ENCODE measurements around the gene ACSS3. TPM values are rescaled to one million over a fixed set of nuclear protein-coding genes. Genes with fewer than 3 reads are reported as not detected.
"Not testable (repeated sequence)": the region's sequence is repeated elsewhere in the genome, so short reads cannot be mapped to it uniquely, and the experiment has no call there.

ACSS3 gene
- total and polyA plus RNA-seq, 4 experiments from 2014 or later, result not detected

DNA sequence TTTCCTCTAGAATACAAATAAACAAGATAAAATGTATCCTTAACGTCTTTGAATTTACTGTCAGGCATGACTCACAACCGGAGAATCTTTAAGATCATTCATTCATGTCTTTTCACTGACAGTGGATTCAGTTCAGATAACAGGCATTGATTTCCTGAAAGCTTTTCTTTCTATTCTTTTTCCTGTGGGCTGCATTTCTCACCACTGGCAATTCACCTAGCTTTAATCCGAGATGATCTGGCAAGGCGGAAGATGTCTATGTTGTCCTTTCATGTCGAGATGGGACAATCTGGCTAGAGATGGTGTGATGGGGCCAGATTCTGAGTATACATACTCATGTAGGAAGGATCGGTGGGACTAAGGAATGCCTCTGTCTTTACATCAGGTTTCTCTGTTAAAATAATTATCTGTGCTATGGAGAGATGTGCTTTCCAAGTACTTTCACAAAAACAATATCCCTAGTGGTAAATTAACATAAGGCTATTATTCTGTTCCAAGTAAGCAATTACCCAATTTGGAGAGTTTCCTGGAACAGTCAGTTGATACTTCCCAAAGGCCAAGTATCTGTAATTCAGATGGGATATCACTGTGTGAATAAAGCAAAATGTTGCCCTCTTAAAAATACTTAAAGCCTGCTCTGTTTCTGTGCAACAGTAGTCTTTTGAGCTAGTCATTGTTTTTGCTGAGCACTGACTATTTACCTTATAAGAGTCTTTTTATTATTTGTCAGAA lies 17.8 kb downstream of the ACSS3 start:
- Mint-ChIP-seq H3K27ac (no peak overlapping the region), H3K36me3 (no peaks in the 10 kb centered on the region), H3K27me3 (no peaks in the 10 kb centered on the region), H3K4me3 (no peak overlapping the region), H3K9me3 (peaks cover 0 to 14% (median under 1%) of the 10 kb centered on the region in 8 donors), H3K4me1 (no peaks in the 10 kb centered on the region)
- ChIA-PET POLR2A (ENCODE audit: partially characterized antibody) (no interaction called here), CTCF (ENCODE audit: partially characterized antibody) (no interaction called here)
- H3K36me3 ChIP-seq (ENCODE audit: insufficient read depth, low read length), result no peaks in the 10 kb centered on the region
- H3K27ac ChIP-seq (ENCODE audit: low read depth, low read length), result no peak overlapping the region
- intact Hi-C loops (cut with micrococcal nuclease), result no loop called here
- no peaks in the 10 kb centered on the region for H3K4me1 ChIP-seq (ENCODE audit: insufficient read depth, low read length)
- no peaks in the 10 kb centered on the region for H3K27me3 ChIP-seq (ENCODE audit: insufficient read depth, low read length)
- no peak for DNase-seq
- no peaks in the 10 kb centered on the region for H3K9me3 ChIP-seq (ENCODE audit: control insufficient read depth in 1 of 2, low read length in 2 of 2)
- H3K4me3 ChIP-seq (ENCODE audit: low read length in 2 of 2), result no peak overlapping the region

GRCh38 chr12:81105687-81106086 lies 27.8 kb downstream of the ACSS3 start:
- ChIA-PET CTCF (ENCODE audit: partially characterized antibody) (no interaction called here), POLR2A (ENCODE audit: partially characterized antibody) (no interaction called here)
- no peaks in the 10 kb centered on the region for H3K4me1 ChIP-seq (ENCODE audit: insufficient read depth, low read length)
- H3K4me3 Mint-ChIP-seq, result no peak overlapping the region
- no peak overlapping the region for H3K4me3 ChIP-seq (ENCODE audit: low read length in 2 of 2)
- no peak overlapping the region for H3K27ac ChIP-seq (ENCODE audit: low read depth, low read length)
- intact Hi-C loops (cut with micrococcal nuclease), result no loop called here
- no peaks in the 10 kb centered on the region for H3K27me3 Mint-ChIP-seq
- no peaks in the 10 kb centered on the region for H3K9me3 ChIP-seq (ENCODE audit: control insufficient read depth in 1 of 2, low read length in 2 of 2)
- no peaks in the 10 kb centered on the region for H3K27me3 ChIP-seq (ENCODE audit: insufficient read depth, low read length)
- H3K9me3 Mint-ChIP-seq, result peaks cover 0 to 14% (median 4%) of the 10 kb centered on the region in 8 donors
- no peaks in the 10 kb centered on the region for H3K36me3 Mint-ChIP-seq
- no peak overlapping the region for H3K27ac Mint-ChIP-seq
- no peaks in the 10 kb centered on the region for H3K36me3 ChIP-seq (ENCODE audit: insufficient read depth, low read length)
- DNase-seq, result no peak
- no peaks in the 10 kb centered on the region for H3K4me1 Mint-ChIP-seq

DNA sequence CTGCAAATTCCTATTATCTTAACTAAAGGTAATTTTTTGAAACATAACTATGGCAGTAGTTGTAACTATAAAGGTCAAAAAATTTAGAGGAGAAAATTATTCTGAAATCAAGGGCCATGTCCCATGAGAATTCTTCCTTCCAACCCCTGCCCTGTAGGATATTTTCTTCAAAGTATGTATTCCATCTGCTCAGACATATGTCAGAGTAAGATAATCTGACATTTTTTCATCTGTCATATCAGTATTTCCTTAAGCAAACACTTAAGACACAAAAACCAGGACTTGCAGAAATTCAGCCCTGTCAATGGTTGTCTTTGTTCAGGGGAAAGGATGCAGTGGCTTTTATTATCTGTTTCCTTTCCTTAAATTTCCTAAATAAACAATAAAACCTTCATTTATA lies 36.3 kb downstream of the ACSS3 start:
- no peaks in the 10 kb centered on the region for H3K27me3 Mint-ChIP-seq
- POLR2A ChIA-PET (ENCODE audit: partially characterized antibody), result no interaction called here
- Histone ChIP-seq H3K36me3 (ENCODE audit: insufficient read depth, low read length) (no peaks in the 10 kb centered on the region), H3K27me3 (ENCODE audit: insufficient read depth, low read length) (no peaks in the 10 kb centered on the region), H3K4me1 (ENCODE audit: insufficient read depth, low read length) (no peaks in the 10 kb centered on the region), H3K27ac (ENCODE audit: low read depth, low read length) (no peak overlapping the region), H3K4me3 (ENCODE audit: low read length in 2 of 2) (no peak overlapping the region), H3K9me3 (ENCODE audit: control insufficient read depth in 1 of 2, low read length in 2 of 2) (no peaks in the 10 kb centered on the region)
- no peaks in the 10 kb centered on the region for H3K4me1 Mint-ChIP-seq
- H3K36me3 Mint-ChIP-seq, result no peaks in the 10 kb centered on the region
- no peak for DNase-seq
- H3K27ac Mint-ChIP-seq, result no peak overlapping the region
- H3K9me3 Mint-ChIP-seq, result peaks cover 0 to 18% (median 7%) of the 10 kb centered on the region in 8 donors
- CTCF ChIA-PET (ENCODE audit: partially characterized antibody), result no interaction called here
- H3K4me3 Mint-ChIP-seq, result no peak overlapping the region
- intact Hi-C loops (cut with micrococcal nuclease), result no loop called here

GRCh38 chr12:81119069-81119468 lies 41.2 kb downstream of the ACSS3 start:
- peaks cover 4 to 16% (median 9%) of the 10 kb centered on the region in 8 donors for H3K9me3 Mint-ChIP-seq
- DNase-seq; H3K27ac ChIP-seq (ENCODE audit: low read depth, low read length); H3K4me3 ChIP-seq (ENCODE audit: low read length in 2 of 2); H3K36me3 Mint-ChIP-seq; H3K27me3 ChIP-seq (ENCODE audit: insufficient read depth, low read length); H3K27ac Mint-ChIP-seq; H3K27me3 Mint-ChIP-seq; H3K36me3 ChIP-seq (ENCODE audit: insufficient read depth, low read length); CTCF ChIA-PET (ENCODE audit: partially characterized antibody); H3K4me3 Mint-ChIP-seq; H3K4me1 Mint-ChIP-seq; POLR2A ChIA-PET (ENCODE audit: partially characterized antibody); intact Hi-C loops (cut with micrococcal nuclease); H3K9me3 ChIP-seq (ENCODE audit: control insufficient read depth in 1 of 2, low read length in 2 of 2); H3K4me1 ChIP-seq (ENCODE audit: insufficient read depth, low read length): not testable (repeated sequence)

DNA sequence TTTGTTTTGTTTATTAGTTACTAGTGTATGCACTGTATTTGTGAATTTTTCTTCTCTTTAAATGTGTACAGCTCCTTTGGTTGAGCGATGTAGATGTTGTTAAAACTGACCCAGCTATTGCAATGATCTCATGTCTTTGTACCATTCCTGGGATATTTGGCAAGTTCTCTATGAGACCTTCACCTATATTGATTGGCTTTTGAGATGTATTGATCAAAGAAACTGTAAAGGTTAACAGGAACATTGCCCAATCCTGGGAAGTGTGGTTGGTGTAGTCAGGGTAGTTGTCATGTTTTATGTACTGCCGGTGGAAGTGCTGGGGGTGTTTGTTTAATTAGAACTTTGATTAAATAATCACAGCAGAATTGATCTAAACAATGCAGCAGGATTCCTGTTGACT lies 43.1 kb downstream of the ACSS3 start:
- ChIA-PET CTCF (ENCODE audit: partially characterized antibody) (interaction anchor here (0.7 kb wide), 1 partner anchor 15 kb away, joined by 3 read pairs; no protein-coding TSS in a partner anchor), POLR2A (ENCODE audit: partially characterized antibody) (no interaction called here)
- H3K27me3 Mint-ChIP-seq, result no peaks in the 10 kb centered on the region
- Histone ChIP-seq H3K4me1 (ENCODE audit: insufficient read depth, low read length) (no peaks in the 10 kb centered on the region), H3K9me3 (ENCODE audit: control insufficient read depth in 1 of 2, low read length in 2 of 2) (no peaks in the 10 kb centered on the region), H3K36me3 (ENCODE audit: insufficient read depth, low read length) (no peaks in the 10 kb centered on the region), H3K4me3 (ENCODE audit: low read length in 2 of 2) (no peak overlapping the region), H3K27me3 (ENCODE audit: insufficient read depth, low read length) (no peaks in the 10 kb centered on the region), H3K27ac (ENCODE audit: low read depth, low read length) (no peak overlapping the region)
- no peaks in the 10 kb centered on the region for H3K36me3 Mint-ChIP-seq
- no peak for DNase-seq
- peaks cover 4 to 25% (median 12%) of the 10 kb centered on the region in 8 donors for H3K9me3 Mint-ChIP-seq
- intact Hi-C loops (cut with micrococcal nuclease), result no loop called here
- H3K4me1 Mint-ChIP-seq, result no peaks in the 10 kb centered on the region
- peak overlapping the region in 1 of 8 donors; percentile 43 for H3K4me3 Mint-ChIP-seq
- no peak overlapping the region for H3K27ac Mint-ChIP-seq

DNA sequence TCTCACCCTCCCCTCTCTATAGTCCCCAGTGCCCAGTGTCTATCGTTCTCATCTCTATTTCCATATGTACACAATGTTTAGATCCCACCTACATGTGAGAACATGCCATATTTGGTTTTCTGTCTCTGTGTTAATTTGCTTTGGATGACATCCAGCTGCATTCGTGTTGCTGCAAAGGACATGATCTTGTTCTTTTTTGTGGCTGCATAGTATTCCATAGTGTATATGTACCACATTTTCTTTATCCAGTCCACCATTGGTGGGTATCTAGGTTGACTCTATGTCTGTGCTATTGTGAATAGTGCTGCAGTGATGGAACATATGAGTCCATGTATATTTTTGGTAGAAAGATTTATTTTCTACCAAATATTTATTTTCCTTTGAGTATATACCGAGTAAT lies 45.7 kb downstream of the ACSS3 start:
- H3K27me3 Mint-ChIP-seq, result no peaks in the 10 kb centered on the region
- POLR2A ChIA-PET (ENCODE audit: partially characterized antibody), result no interaction called here

DNA sequence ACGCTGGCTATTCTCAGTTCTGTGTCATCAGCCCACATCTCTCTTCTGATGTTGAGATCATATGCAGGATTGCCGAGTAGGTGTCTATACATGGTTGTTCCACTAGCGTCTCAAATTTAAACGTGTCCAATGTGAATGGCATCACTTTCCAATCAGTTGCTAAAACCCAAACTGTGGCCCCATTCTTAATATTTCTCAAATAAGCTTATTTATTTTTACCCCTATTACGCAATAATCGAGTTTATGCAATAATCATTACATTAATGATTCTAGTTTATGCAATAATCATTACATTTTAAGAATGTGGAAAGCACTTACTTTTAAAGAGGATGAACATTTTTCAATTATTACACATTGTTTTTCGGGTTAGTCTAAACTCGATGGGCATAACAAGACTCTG lies 47.8 kb downstream of the ACSS3 start:
- H3K4me1 Mint-ChIP-seq, result no peaks in the 10 kb centered on the region
- H3K9me3 Mint-ChIP-seq, result peaks cover 3 to 16% (median 8%) of the 10 kb centered on the region in 8 donors
- H3K4me3 Mint-ChIP-seq, result no peak overlapping the region
- Histone ChIP-seq H3K9me3 (ENCODE audit: control insufficient read depth in 1 of 2, low read length in 2 of 2) (no peaks in the 10 kb centered on the region), H3K4me1 (ENCODE audit: insufficient read depth, low read length) (no peaks in the 10 kb centered on the region), H3K4me3 (ENCODE audit: low read length in 2 of 2) (no peak overlapping the region), H3K36me3 (ENCODE audit: insufficient read depth, low read length) (no peaks in the 10 kb centered on the region), H3K27me3 (ENCODE audit: insufficient read depth, low read length) (no peaks in the 10 kb centered on the region), H3K27ac (ENCODE audit: low read depth, low read length) (no peak overlapping the region)
- H3K36me3 Mint-ChIP-seq, result no peaks in the 10 kb centered on the region
- CTCF ChIA-PET (ENCODE audit: partially characterized antibody), result no interaction called here
- POLR2A ChIA-PET (ENCODE audit: partially characterized antibody), result no interaction called here
- intact Hi-C loops (cut with micrococcal nuclease), result no loop called here
- no peak overlapping the region for H3K27ac Mint-ChIP-seq
- no peak for DNase-seq
- no peaks in the 10 kb centered on the region for H3K27me3 Mint-ChIP-seq

More for the DNA sequence above, 45.7 kb downstream of the ACSS3 start:
- no peak overlapping the region for H3K27ac ChIP-seq (ENCODE audit: low read depth, low read length)
- H3K4me3 ChIP-seq (ENCODE audit: low read length in 2 of 2), result no peak overlapping the region
- CTCF ChIA-PET (ENCODE audit: partially characterized antibody), result no interaction called here
- H3K9me3 ChIP-seq (ENCODE audit: control insufficient read depth in 1 of 2, low read length in 2 of 2), result no peaks in the 10 kb centered on the region
- no peaks in the 10 kb centered on the region for H3K4me1 Mint-ChIP-seq
- no peaks in the 10 kb centered on the region for H3K27me3 ChIP-seq (ENCODE audit: insufficient read depth, low read length)
- H3K4me3 Mint-ChIP-seq, result no peak overlapping the region
- H3K27ac Mint-ChIP-seq, result no peak overlapping the region
- H3K4me1 ChIP-seq (ENCODE audit: insufficient read depth, low read length), result no peaks in the 10 kb centered on the region
- intact Hi-C loops (cut with micrococcal nuclease), result no loop called here
- no peaks in the 10 kb centered on the region for H3K36me3 ChIP-seq (ENCODE audit: insufficient read depth, low read length)
- peaks cover 4 to 21% (median 10%) of the 10 kb centered on the region in 8 donors for H3K9me3 Mint-ChIP-seq
- H3K36me3 Mint-ChIP-seq, result no peaks in the 10 kb centered on the region
- no peak for DNase-seq
